OCI-LY3 (cell line): Measurements from ENCODE around the gene GABARAP.

Source experiments
- H2AFZ ChIP-seq: fragments of 200-600, 300-600 bp; shearing (Covaris generic); 2 replicates; pipeline ENCODE4 v1.6.0; 2014; ENCODE audit warnings: antibody characterized with exemption, low read depth, low read length
- H3K27ac ChIP-seq: fragments of 200-600, 300-600 bp; sonication (generic); 2 replicates; pipeline ENCODE4 v1.5.1; 2014; ENCODE audit warnings: mild to moderate bottlenecking, low read length, moderate library complexity, mixed read lengths
- H3K27me3 ChIP-seq: fragments of 200-600, 300-600 bp; sonication (generic); 2 replicates; pipeline ENCODE4 v1.6.1; 2014; ENCODE audit warnings: low read depth, low read length, mixed read lengths
- H3K36me3 ChIP-seq: fragments of 200-600, 300-600 bp; sonication (generic); replicated peaks from 2 replicates; pipeline ENCODE3; 2014; ENCODE audit warnings: low read depth, low read length, mixed read lengths
- H3K4me1 ChIP-seq: fragments of 300-600, 200-600 bp; sonication (generic); 2 replicates; pipeline ENCODE4 v1.6.1; 2014; ENCODE audit warnings: low read length, mixed read lengths
- H3K4me2 ChIP-seq: fragments of 200-600, 300-600 bp; sonication (generic); 2 replicates; pipeline ENCODE4 v1.6.1; 2014; ENCODE audit warnings: low read length, mixed read lengths
- H3K4me3 ChIP-seq: fragments of 300-600, 200-600 bp; sonication (generic); 2 replicates; pipeline ENCODE4 v1.5.1; 2014; ENCODE audit warnings: antibody characterized with exemption, mild to moderate bottlenecking, low read length, moderate library complexity
- H3K79me2 ChIP-seq: fragments of 300-600, 200-600 bp; shearing (Covaris generic); 2 replicates; pipeline ENCODE4 v1.6.1; 2014; ENCODE audit warnings: mild to moderate bottlenecking, low read length, mixed read lengths
- H3K9ac ChIP-seq: fragments of 300-600, 200-600 bp; shearing (Covaris generic); 2 replicates; pipeline ENCODE4 v1.6.0; 2014; ENCODE audit warnings: mild to moderate bottlenecking, low read length, moderate library complexity
- H3K9me3 ChIP-seq: fragments of 200-600, 300-600 bp; shearing (Covaris generic); 2 replicates; pipeline ENCODE4 v1.6.1; 2014; ENCODE audit warnings: low read length, mixed read lengths; ENCODE audit not compliant: insufficient read depth
- H4K20me1 ChIP-seq: fragments of 200-600, 300-600 bp; sonication (generic); 2 replicates; pipeline ENCODE4 v1.6.1; 2016; ENCODE audit warnings: low read length, mixed read lengths; ENCODE audit not compliant: insufficient read depth
- CTCF ChIP-seq: fragments of 200-600, 300-600 bp; sonication (generic); IDR thresholded peaks from 2 replicates; pipeline ENCODE4 v1.5.1; 2014; ENCODE audit warnings: antibody characterized with exemption, low read length, low read depth
- EZH2phosphoT487 ChIP-seq: fragments of 200-600 bp; shearing (Covaris generic); IDR thresholded peaks from 2 replicates; pipeline ENCODE4 v1.6.1; 2018; ENCODE audit warnings: antibody characterized with exemption, mixed run types, low read depth

The GABARAP gene

GRCh38 chr17:7224110-7224509, 18.1 kb downstream of the GABARAP start:
- Histone ChIP-seq H3K27me3 (no peaks in the 10 kb centered on the region), H3K79me2 (0 out of 2 replicates have a peak, but pooled peaks cover 4% of the 10 kb centered on the region), H3K4me1 (peaks cover 9% of the 10 kb centered on the region), H4K20me1 (no peaks in the 10 kb centered on the region), H2AFZ (no peak overlapping the region), H3K9me3 (no peaks in the 10 kb centered on the region), H3K4me2 (no peak overlapping the region), H3K27ac (no peak overlapping the region), H3K9ac (no peak overlapping the region), H3K36me3 (peaks cover 7% of the 10 kb centered on the region), H3K4me3 (no peak overlapping the region)
- no peak for TF ChIP-seq CTCF
- TF ChIP-seq EZH2phosphoT487 = no peak

GRCh38 chr17:7223375-7223774, 18.9 kb downstream of the GABARAP start:
- Histone ChIP-seq H3K9me3 (no peaks in the 10 kb centered on the region), H3K36me3 (peaks cover 7% of the 10 kb centered on the region), H3K4me3 (no peak overlapping the region), H3K27ac (no peak overlapping the region), H3K79me2 (0 out of 2 replicates have a peak, but pooled peaks cover 4% of the 10 kb centered on the region), H4K20me1 (no peaks in the 10 kb centered on the region), H3K27me3 (no peaks in the 10 kb centered on the region), H2AFZ (no peak overlapping the region), H3K4me1 (peaks cover 12% of the 10 kb centered on the region), H3K9ac (no peak overlapping the region), H3K4me2 (no peak overlapping the region)
- TF ChIP-seq CTCF = no peak
- no peak for TF ChIP-seq EZH2phosphoT487

GRCh38 chr17:7222972-7223292, 19.3 kb downstream of the GABARAP start:
- no peaks in the 10 kb centered on the region for H4K20me1 ChIP-seq
- H3K36me3 ChIP-seq = peaks cover 7% of the 10 kb centered on the region
- TF ChIP-seq EZH2phosphoT487 (no peak), CTCF (no peak)

GRCh38 chr17:7222093-7222971, 19.9 kb downstream of the GABARAP start:
- no peak overlapping the region for H3K27ac ChIP-seq
- no peak overlapping the region for H3K9ac ChIP-seq
- 0 out of 2 replicates have a peak, but pooled peaks cover 4% of the 10 kb centered on the region for H3K79me2 ChIP-seq
- H4K20me1 ChIP-seq = no peaks in the 10 kb centered on the region
- H3K9me3 ChIP-seq = no peaks in the 10 kb centered on the region
- H3K27me3 ChIP-seq = no peaks in the 10 kb centered on the region
- no peak overlapping the region for H3K4me2 ChIP-seq
- TF ChIP-seq EZH2phosphoT487 = no peak
- TF ChIP-seq CTCF = no peak
- H3K4me3 ChIP-seq = no peak overlapping the region
- peaks cover 21% of the 10 kb centered on the region for H3K4me1 ChIP-seq
- no peak overlapping the region for H2AFZ ChIP-seq
- peaks cover 7% of the 10 kb centered on the region for H3K36me3 ChIP-seq

More at GRCh38 chr17:7222972-7223292, 19.3 kb downstream of the GABARAP start:
- Histone ChIP-seq H3K27me3 (no peaks in the 10 kb centered on the region), H3K27ac (no peak overlapping the region), H3K9me3 (no peaks in the 10 kb centered on the region), H3K4me3 (no peak overlapping the region), H3K4me2 (no peak overlapping the region), H2AFZ (no peak overlapping the region), H3K79me2 (0 out of 2 replicates have a peak, but pooled peaks cover 4% of the 10 kb centered on the region), H3K4me1 (peaks cover 16% of the 10 kb centered on the region), H3K9ac (no peak overlapping the region)
